Brain microvascular endothelial cell (primary cell): Measurements from ENCODE around the gene GNRH2.

Experiments
- DNase-seq: peaks from one replicate; pipeline ENCODE4 v3.0.0-alpha.2; 2020
- H3K27ac ChIP-seq: fragments of 250-450 bp; sonication (Bioruptor Pico); 2 replicates; pipeline ENCODE4 v1.5.1; 2020; ENCODE audit warnings: mild to moderate bottlenecking, moderate library complexity
- H3K27me3 ChIP-seq: fragments of 250-450 bp; sonication (Bioruptor Pico); replicated peaks from 2 replicates; pipeline ENCODE4 v1.5.1; 2020; ENCODE audit warnings: mild to moderate bottlenecking
- H3K36me3 ChIP-seq: fragments of 250-450 bp; sonication (Bioruptor Pico); replicated peaks from 2 replicates; pipeline ENCODE4 v1.5.1; 2020; ENCODE audit warnings: mild to moderate bottlenecking
- H3K4me3 ChIP-seq: 2 replicates; pipeline ENCODE4 v1.5.1; 2011; ENCODE audit warnings: low read depth, mild to moderate bottlenecking, control low read depth, low read length, moderate library complexity
- CTCF ChIP-seq: IDR thresholded peaks from 2 replicates; pipeline ENCODE4 v1.5.1; 2011; ENCODE audit warnings: low read depth, mild to moderate bottlenecking, moderate library complexity, low read length, control low read depth, inconsistent platforms; ENCODE audit errors: missing control alignments
- in situ Hi-C: cut with HindIII; loops from 2 replicates; pipeline ENCODE4 v1.10.0; 2017; ENCODE audit warnings: low sequenced_read_pairs, low pct_ligation_motif_present

GNRH2 gene

GRCh38 chr20:3082955-3083952 is 39.8 kb downstream of the GNRH2 start:
- no peak overlapping the region for H3K4me3 ChIP-seq
- no peak overlapping the region for H3K27ac ChIP-seq
- DNase-seq: no peak
- TF ChIP-seq CTCF: no peak
- in situ Hi-C loops: no loop called here
- peaks cover 36% of the 10 kb centered on the region for H3K27me3 ChIP-seq
- H3K36me3 ChIP-seq: no peaks in the 10 kb centered on the region

- Histone ChIP-seq H3K4me3 (no peak within 1 kb of the TSS), H3K27me3 (peaks cover 36% of the 10 kb centered on the region), H3K27ac (no peak within 1 kb of the TSS), H3K36me3 (no peaks in the 10 kb centered on the region)
- DNase-seq: no peak
- TF ChIP-seq CTCF: no peak
- in situ Hi-C loops: no loop called here
Observed at GRCh38 chr20:3084283-3084985, 41.0 kb downstream of the GNRH2 start, which contains the start of gene AVP. Gene AVP, minus strand, starts transcription at chr20:3084724. Its CDS starts 50 bp downstream, at chr20:3084674.

DNA sequence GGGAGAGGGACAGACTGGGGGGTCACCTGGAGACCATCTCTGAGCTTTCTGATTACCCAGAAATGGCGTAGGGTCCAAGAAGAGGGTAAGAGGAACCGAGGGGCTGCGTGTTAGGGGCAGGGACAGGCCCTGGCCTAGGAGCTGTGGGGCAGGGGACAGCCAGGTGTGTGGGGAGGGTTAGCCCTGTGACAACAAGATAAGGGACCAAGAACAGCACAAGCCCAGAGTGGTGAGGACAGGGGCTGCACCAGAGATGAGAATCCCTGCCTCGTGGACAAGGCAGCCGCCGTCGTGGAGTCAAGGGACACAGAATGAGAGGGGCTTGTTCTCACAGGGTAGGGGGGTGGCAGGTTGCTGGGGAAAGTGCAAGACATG is 41.6 kb downstream of the GNRH2 start:
- Histone ChIP-seq H3K27me3 (peaks cover 37% of the 10 kb centered on the region), H3K27ac (no peak overlapping the region), H3K4me3 (no peak overlapping the region), H3K36me3 (no peaks in the 10 kb centered on the region)
- in situ Hi-C loops: no loop called here
- no peak for DNase-seq
- TF ChIP-seq CTCF: no peak

DNA sequence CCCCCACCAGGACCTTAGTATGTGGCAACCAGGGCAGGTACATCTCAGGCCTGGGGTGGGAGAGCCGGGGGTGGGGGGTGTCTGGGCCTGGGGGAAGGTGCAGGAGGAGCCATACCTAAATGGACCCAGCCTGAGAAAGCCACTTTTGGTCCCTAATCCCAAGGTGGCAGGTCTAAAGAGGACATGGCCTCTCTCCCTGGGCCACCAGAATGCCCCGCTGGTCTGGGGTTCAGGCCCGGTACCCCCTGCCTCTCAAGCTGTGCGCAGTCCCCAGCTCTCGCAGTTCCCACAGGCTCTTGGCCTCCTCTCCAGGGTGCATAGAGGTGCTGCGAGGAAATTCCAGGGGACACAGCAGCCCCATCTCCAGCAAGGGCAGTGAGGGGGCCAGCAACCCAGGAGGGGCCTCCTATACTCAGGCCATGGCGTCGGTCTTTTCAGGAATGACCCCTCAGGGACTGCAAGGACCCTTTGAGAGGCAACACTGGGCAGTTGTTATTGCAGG is 42.2 kb downstream of the GNRH2 start:
- no peak for TF ChIP-seq CTCF
- Histone ChIP-seq H3K27ac (no peak overlapping the region), H3K36me3 (no peaks in the 10 kb centered on the region), H3K4me3 (no peak overlapping the region), H3K27me3 (peaks cover 34% of the 10 kb centered on the region)
- in situ Hi-C loops: no loop called here
- DNase-seq: no peak

- H3K27me3 ChIP-seq: peaks cover 14% of the 10 kb centered on the region
- no peak overlapping the region for H3K27ac ChIP-seq
- no peak for TF ChIP-seq CTCF
- no peak for DNase-seq
- in situ Hi-C loops: no loop called here
- no peaks in the 10 kb centered on the region for H3K36me3 ChIP-seq
- H3K4me3 ChIP-seq: no peak overlapping the region
Observed at GRCh38 chr20:3088031-3088430, 44.6 kb downstream of the GNRH2 start.
